Left ventricle myocardium inferior (tissue), 1 donor: ENCODE data around the gene PLXNC1. TPM values are rescaled to one million over a fixed set of nuclear protein-coding genes. Genes with fewer than 3 reads are reported as not detected.

Experiments
- DNase-seq: peaks from one replicate; pipeline ENCODE4 v3.0.0-alpha.2; 2020
- H3K27ac ChIP-seq: fragments of 200-600 bp; replicated peaks from 2 replicates; pipeline ENCODE4 v1.8.0; 2021
- H3K27me3 ChIP-seq: fragments of 200-600 bp; 2 replicates; pipeline ENCODE4 v1.8.0; 2021; ENCODE audit warnings: low read depth
- H3K36me3 ChIP-seq: fragments of 200-600 bp; 2 replicates; pipeline ENCODE4 v1.8.0; 2021
- H3K4me1 ChIP-seq: fragments of 200-600 bp; 2 replicates; pipeline ENCODE4 v1.8.0; 2021
- H3K4me3 ChIP-seq: fragments of 200-600 bp; 2 replicates; pipeline ENCODE4 v1.8.0; 2021; ENCODE audit warnings: mild to moderate bottlenecking, moderate library complexity
- H3K9me3 ChIP-seq: fragments of 200-600 bp; replicated peaks from 2 replicates; pipeline ENCODE4 v1.8.0; 2021
- intact Hi-C: fragments of 100-400 bp; cut with micrococcal nuclease; formaldehyde crosslinking; loops from one replicate; pipeline ENCODE4 v1.11.0; 2022
- total RNA-seq: library from RNA; stranded (reverse); fragmentation: NEBNext Ultra II Directional; extraction: Animal tissue kit (Norgen Biotek cat#: 25700); gene quantifications from one replicate; pipeline ENCODE4 v1.2.1, GENCODE V29; 2021
- TF ChIP-seq, protein P1 (sequence below): fragments of 200-600 bp; IDR thresholded peaks from 2 replicates; pipeline ENCODE4 v1.8.0; 2021; ENCODE audit warnings: antibody characterized with exemption, mild to moderate bottlenecking, borderline replicate concordance
- donor health status: DM: no; HTN: yes; CAD: no; lungs with severe emphysema.

The PLXNC1 gene
- total RNA-seq, 1 donor from 2014 or later = 2.5 TPM

- no peaks in the 10 kb centered on the region for H3K27me3 ChIP-seq
- H3K9me3 ChIP-seq = no peaks in the 10 kb centered on the region
- H3K27ac ChIP-seq = no peak overlapping the region
- TF ChIP-seq, protein P1, sequence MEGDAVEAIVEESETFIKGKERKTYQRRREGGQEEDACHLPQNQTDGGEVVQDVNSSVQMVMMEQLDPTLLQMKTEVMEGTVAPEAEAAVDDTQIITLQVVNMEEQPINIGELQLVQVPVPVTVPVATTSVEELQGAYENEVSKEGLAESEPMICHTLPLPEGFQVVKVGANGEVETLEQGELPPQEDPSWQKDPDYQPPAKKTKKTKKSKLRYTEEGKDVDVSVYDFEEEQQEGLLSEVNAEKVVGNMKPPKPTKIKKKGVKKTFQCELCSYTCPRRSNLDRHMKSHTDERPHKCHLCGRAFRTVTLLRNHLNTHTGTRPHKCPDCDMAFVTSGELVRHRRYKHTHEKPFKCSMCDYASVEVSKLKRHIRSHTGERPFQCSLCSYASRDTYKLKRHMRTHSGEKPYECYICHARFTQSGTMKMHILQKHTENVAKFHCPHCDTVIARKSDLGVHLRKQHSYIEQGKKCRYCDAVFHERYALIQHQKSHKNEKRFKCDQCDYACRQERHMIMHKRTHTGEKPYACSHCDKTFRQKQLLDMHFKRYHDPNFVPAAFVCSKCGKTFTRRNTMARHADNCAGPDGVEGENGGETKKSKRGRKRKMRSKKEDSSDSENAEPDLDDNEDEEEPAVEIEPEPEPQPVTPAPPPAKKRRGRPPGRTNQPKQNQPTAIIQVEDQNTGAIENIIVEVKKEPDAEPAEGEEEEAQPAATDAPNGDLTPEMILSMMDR = no peak
- intact Hi-C loops = no loop called here
- DNase-seq = no peak
- H3K4me1 ChIP-seq = no peaks in the 10 kb centered on the region
- H3K36me3 ChIP-seq = no peaks in the 10 kb centered on the region
- no peak overlapping the region for H3K4me3 ChIP-seq
These were observed 69.9 kb downstream of the PLXNC1 start for GRCh38 chr12:94218233-94218632.

GRCh38 chr12:94219622-94220302 is 71.4 kb downstream of the PLXNC1 start:
- Histone ChIP-seq H3K27ac (no peak overlapping the region), H3K4me3 (no peak overlapping the region), H3K9me3 (no peaks in the 10 kb centered on the region), H3K4me1 (no peaks in the 10 kb centered on the region), H3K36me3 (no peaks in the 10 kb centered on the region), H3K27me3 (no peaks in the 10 kb centered on the region)
- no peak for DNase-seq
- TF ChIP-seq, protein P1 = no peak
- intact Hi-C loops = no loop called here

DNA sequence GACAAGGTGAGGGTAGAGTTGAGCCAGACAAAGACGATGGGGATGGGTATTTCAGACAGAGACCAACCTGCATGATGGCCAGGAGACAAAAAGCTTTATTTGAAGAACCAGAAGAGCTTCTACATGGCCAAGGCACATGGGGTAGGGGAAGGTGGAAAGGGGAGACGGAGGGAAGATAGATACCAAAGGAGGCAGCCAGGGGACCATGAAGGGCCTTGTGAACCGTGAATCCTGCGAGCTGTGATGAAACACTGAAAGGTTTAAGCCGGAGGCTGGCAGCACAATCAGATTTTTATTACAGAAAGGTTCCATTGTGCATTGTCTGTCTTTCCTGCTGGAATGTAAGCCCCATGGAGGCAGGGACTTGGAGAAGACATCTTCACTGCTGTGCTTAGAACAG is 72.4 kb downstream of the PLXNC1 start:
- intact Hi-C loops = no loop called here
- no peak for DNase-seq
- H3K4me1 ChIP-seq = no peaks in the 10 kb centered on the region
- H3K4me3 ChIP-seq = no peak overlapping the region
- H3K9me3 ChIP-seq = no peaks in the 10 kb centered on the region
- H3K27me3 ChIP-seq = no peaks in the 10 kb centered on the region
- no peaks in the 10 kb centered on the region for H3K36me3 ChIP-seq
- no peak overlapping the region for H3K27ac ChIP-seq
- TF ChIP-seq, protein P1 = no peak

- TF ChIP-seq, protein P1 = no peak
- intact Hi-C loops = no loop called here
- Histone ChIP-seq H3K4me3 (no peak overlapping the region), H3K4me1 (no peaks in the 10 kb centered on the region), H3K27me3 (no peaks in the 10 kb centered on the region), H3K9me3 (no peaks in the 10 kb centered on the region), H3K36me3 (no peaks in the 10 kb centered on the region), H3K27ac (no peak overlapping the region)
- no peak for DNase-seq
These were observed 74.1 kb downstream of the PLXNC1 start for GRCh38 chr12:94222351-94223084.

DNA sequence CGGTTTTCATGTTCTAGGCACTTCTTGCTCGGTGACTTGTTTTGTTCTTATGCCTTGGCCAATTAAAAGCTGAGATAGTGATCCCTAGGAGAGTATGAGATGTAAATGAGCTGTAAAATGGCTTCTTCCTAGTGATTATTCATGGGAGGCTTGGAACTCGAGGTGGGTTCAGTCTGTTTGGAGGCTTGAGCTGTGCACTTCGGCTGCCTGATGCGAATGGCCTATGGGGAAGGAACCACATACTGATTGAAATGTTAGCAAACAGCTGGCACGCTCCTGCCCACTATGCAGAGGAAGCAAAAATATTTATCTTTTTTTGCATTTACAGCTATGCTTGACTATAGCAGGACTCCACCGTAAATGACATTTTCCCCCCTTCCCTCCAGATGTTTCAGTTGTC is 75.5 kb downstream of the PLXNC1 start:
- TF ChIP-seq, protein P1 = no peak
- no peak overlapping the region for H3K27ac ChIP-seq
- H3K4me3 ChIP-seq = no peak overlapping the region
- no peak for DNase-seq
- intact Hi-C loops = no loop called here
- no peaks in the 10 kb centered on the region for H3K27me3 ChIP-seq
- H3K4me1 ChIP-seq = no peaks in the 10 kb centered on the region
- H3K36me3 ChIP-seq = no peaks in the 10 kb centered on the region
- H3K9me3 ChIP-seq = no peaks in the 10 kb centered on the region
